ENCODE measurements around the gene IFNG. TPM values are rescaled to one million over a fixed set of nuclear protein-coding genes. Genes with fewer than 3 reads are reported as not detected.

The IFNG gene
- total RNA-seq, 1 donor from 2014 or later, result not detected

- H3K36me3 Mint-ChIP-seq (ENCODE audit: low read depth, unreplicated experiment), result no peaks in the 10 kb centered on the region
- no peaks in the 10 kb centered on the region for H3K27me3 Mint-ChIP-seq (ENCODE audit: unreplicated experiment)
- no peak for DNase-seq (ENCODE audit: low spot score)
- no peak overlapping the region for H3K27ac Mint-ChIP-seq (ENCODE audit: unreplicated experiment)
- no peak overlapping the region for H3K4me3 Mint-ChIP-seq (ENCODE audit: unreplicated experiment)
- H3K9me3 Mint-ChIP-seq (ENCODE audit: unreplicated experiment), result no peaks in the 10 kb centered on the region
- no peak for TF ChIP-seq CTCF (IDR thresholded peaks at IDR 0.05; ENCODE audit: unreplicated experiment)
- peaks cover 7% of the 10 kb centered on the region for H3K4me1 Mint-ChIP-seq (ENCODE audit: unreplicated experiment)
These were observed 9.8 kb upstream of the IFNG start for GRCh38 chr12:68169213-68169889.

GRCh38 chr12:68166317-68166831 is 6.8 kb upstream of the IFNG start:
- TF ChIP-seq CTCF (IDR thresholded peaks at IDR 0.05; ENCODE audit: unreplicated experiment), result no peak
- H3K27ac Mint-ChIP-seq (ENCODE audit: unreplicated experiment), result no peak overlapping the region
- DNase-seq (ENCODE audit: low spot score), result no peak
- H3K4me1 Mint-ChIP-seq (ENCODE audit: unreplicated experiment), result peaks cover 7% of the 10 kb centered on the region
- no peaks in the 10 kb centered on the region for H3K27me3 Mint-ChIP-seq (ENCODE audit: unreplicated experiment)
- H3K36me3 Mint-ChIP-seq (ENCODE audit: low read depth, unreplicated experiment), result no peaks in the 10 kb centered on the region
- H3K4me3 Mint-ChIP-seq (ENCODE audit: unreplicated experiment), result no peak overlapping the region
- H3K9me3 Mint-ChIP-seq (ENCODE audit: unreplicated experiment), result no peaks in the 10 kb centered on the region

- H3K36me3 Mint-ChIP-seq (ENCODE audit: low read depth, unreplicated experiment), result no peaks in the 10 kb centered on the region
- H3K4me1 Mint-ChIP-seq (ENCODE audit: unreplicated experiment), result peaks cover 3% of the 10 kb centered on the region
- H3K27me3 Mint-ChIP-seq (ENCODE audit: unreplicated experiment), result no peaks in the 10 kb centered on the region
- TF ChIP-seq CTCF (IDR thresholded peaks at IDR 0.05; ENCODE audit: unreplicated experiment), result no peak
- no peaks in the 10 kb centered on the region for H3K9me3 Mint-ChIP-seq (ENCODE audit: unreplicated experiment)
- no peak overlapping the region for H3K27ac Mint-ChIP-seq (ENCODE audit: unreplicated experiment)
- no peak overlapping the region for H3K4me3 Mint-ChIP-seq (ENCODE audit: unreplicated experiment)
- no peak for DNase-seq (ENCODE audit: low spot score)
These were observed 4.1 kb upstream of the IFNG start for GRCh38 chr12:68163560-68164081.

- peaks cover 2% of the 10 kb centered on the region for H3K27me3 Mint-ChIP-seq (ENCODE audit: unreplicated experiment)
- H3K9me3 Mint-ChIP-seq (ENCODE audit: unreplicated experiment), result no peaks in the 10 kb centered on the region
These were observed 2.8 kb upstream of the IFNG start for GRCh38 chr12:68162374-68162773.

More at GRCh38 chr12:68162374-68162773, 2.8 kb upstream of the IFNG start:
- TF ChIP-seq CTCF (IDR thresholded peaks at IDR 0.05; ENCODE audit: unreplicated experiment), result no peak
- DNase-seq (ENCODE audit: low spot score), result no peak
- Mint-ChIP-seq H3K36me3 (ENCODE audit: low read depth, unreplicated experiment) (no peaks in the 10 kb centered on the region), H3K27ac (ENCODE audit: unreplicated experiment) (no peak overlapping the region), H3K4me3 (ENCODE audit: unreplicated experiment) (no peak overlapping the region), H3K4me1 (ENCODE audit: unreplicated experiment) (peaks cover 2% of the 10 kb centered on the region)
